LHCN-M2 (cell line): Measurements from ENCODE around the gene ATP2C2. TPM values are rescaled to one million over a fixed set of nuclear protein-coding genes. Genes with fewer than 3 reads are reported as not detected.
"Not testable (repeated sequence)": the region's sequence is repeated elsewhere in the genome, so short reads cannot be mapped to it uniquely, and the experiment has no call there.

Experiments used
- DNase-seq: peaks from one replicate; pipeline ENCODE4 v3.0.0-alpha.2; 2012; ENCODE audit warnings: low read depth
- polyA plus RNA-seq: library from polyadenylated mRNA; unstranded; fragments of >200 nt; gene quantifications from one replicate; pipeline ENCODE4 v1.2.1, GENCODE V29; 2012; ENCODE audit warnings: missing spikeins
- total RNA-seq: library from RNA; depleted of rRNA; stranded (reverse); fragments of >200 nt; gene quantifications from 2 replicates; pipeline ENCODE4 v1.2.3, GENCODE V29; 2014; rRNA removed

ATP2C2 gene, protein sequence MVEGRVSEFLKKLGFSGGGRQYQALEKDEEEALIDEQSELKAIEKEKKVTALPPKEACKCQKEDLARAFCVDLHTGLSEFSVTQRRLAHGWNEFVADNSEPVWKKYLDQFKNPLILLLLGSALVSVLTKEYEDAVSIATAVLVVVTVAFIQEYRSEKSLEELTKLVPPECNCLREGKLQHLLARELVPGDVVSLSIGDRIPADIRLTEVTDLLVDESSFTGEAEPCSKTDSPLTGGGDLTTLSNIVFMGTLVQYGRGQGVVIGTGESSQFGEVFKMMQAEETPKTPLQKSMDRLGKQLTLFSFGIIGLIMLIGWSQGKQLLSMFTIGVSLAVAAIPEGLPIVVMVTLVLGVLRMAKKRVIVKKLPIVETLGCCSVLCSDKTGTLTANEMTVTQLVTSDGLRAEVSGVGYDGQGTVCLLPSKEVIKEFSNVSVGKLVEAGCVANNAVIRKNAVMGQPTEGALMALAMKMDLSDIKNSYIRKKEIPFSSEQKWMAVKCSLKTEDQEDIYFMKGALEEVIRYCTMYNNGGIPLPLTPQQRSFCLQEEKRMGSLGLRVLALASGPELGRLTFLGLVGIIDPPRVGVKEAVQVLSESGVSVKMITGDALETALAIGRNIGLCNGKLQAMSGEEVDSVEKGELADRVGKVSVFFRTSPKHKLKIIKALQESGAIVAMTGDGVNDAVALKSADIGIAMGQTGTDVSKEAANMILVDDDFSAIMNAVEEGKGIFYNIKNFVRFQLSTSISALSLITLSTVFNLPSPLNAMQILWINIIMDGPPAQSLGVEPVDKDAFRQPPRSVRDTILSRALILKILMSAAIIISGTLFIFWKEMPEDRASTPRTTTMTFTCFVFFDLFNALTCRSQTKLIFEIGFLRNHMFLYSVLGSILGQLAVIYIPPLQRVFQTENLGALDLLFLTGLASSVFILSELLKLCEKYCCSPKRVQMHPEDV
- total RNA-seq: not detected in 2 replicates
- polyA plus RNA-seq: 0.38 TPM

DNA sequence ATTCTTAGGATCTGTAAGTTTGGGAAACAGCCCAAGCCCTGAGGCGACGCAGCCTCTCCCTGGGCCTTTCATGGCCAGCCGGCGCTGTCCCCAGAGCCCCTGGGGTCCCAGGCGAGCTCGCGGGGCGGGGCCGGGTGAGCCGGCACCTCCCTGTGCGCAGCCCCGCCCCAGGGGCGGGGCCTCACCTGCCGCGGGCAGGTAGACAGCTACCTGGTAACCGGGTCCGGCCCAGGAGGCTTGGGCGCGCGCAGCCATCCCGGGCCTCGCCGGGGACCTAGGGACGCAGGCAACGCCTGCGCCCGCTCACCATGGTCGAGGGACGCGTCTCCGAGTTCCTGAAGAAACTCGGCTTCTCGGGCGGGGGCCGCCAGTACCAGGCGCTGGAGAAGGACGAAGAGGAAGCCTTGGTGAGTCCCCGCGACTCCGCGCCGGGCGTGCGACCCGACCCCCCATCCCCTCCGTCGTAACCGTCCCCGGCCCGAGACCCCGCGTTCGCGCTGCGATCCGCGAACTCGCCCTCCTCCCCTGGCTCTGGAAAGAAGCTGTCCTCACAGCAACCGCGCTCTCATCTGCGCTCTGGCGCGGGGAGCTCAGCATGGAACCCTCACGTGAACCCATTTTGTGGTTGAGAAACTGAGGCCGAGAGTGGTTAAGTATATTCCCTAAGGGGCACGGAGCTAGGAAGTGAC lies at the start of gene ATP2C2:
Gene ATP2C2, plus strand, starts transcription at position 231 of the 689 bp plus-strand sequence. Its CDS starts 78 bp downstream, at position 309.
- DNase-seq: no peak

GRCh38 chr16:84319146-84319760 lies 49.1 kb upstream of the ATP2C2 start:
- DNase-seq: no peak

DNA sequence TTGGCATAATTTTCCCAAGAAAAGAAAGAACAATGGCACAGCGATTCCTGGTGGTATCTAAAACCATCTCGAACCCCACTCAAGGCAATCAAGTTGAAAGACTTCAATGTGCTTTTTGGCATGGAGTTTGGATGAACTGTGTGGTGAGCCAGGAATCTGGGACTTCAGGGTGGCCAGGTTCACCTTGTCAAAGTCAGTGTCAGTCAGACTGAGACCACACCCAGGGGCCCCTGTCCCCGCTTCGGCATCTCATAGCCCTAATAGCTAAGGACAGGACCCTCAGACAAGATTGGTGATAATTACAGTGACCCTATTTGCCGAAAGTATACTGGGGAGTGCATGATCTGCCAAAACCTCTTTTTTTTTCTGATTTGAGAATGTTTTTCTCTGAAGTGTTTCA lies 47.8 kb upstream of the ATP2C2 start:
- no peak for DNase-seq

DNA sequence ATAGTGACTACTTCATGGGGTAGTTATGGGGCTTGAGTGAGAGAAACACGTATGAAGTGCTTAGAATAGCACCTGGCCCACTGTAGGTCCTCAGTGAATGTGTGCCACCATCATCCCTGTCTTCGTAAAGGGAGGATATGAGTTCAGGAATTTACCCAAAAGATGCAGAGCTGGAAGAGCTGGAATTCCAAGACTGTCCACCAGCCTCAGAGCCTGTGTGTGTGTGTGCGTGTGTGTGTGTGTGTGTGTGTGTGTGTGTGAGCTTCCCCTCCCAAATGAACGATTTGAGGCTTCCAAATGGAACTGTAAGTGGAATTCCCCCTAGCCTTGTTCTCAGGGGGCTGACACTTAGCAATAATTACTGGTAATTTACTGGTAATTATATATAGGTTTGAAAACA lies 46.4 kb upstream of the ATP2C2 start:
- DNase-seq: no peak

DNA sequence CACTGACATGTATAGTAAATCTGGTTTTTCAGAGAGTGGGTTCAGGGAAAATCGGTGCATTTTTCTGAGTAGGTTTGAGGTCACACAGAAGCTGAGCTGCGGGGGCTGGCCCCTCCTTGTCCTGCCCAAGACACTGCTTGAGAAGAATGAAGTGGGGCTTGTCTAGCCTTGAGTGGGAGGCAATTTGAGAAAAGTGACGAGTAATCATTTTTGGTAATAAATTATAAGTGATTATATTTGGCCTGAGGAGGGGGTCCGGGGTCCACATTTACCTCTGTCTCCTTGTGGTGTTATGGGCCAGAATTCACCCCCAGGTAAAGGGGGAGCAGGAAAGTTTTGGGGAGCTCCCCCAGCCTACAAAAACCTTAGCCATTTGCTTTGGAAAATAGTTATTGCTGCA lies 45.6 kb upstream of the ATP2C2 start:
- DNase-seq: no peak

- DNase-seq: no peak
Observed at GRCh38 chr16:84323606-84324005, 44.7 kb upstream of the ATP2C2 start.

- DNase-seq: no peak
Observed at GRCh38 chr16:84324434-84325262, 43.7 kb upstream of the ATP2C2 start.

DNA sequence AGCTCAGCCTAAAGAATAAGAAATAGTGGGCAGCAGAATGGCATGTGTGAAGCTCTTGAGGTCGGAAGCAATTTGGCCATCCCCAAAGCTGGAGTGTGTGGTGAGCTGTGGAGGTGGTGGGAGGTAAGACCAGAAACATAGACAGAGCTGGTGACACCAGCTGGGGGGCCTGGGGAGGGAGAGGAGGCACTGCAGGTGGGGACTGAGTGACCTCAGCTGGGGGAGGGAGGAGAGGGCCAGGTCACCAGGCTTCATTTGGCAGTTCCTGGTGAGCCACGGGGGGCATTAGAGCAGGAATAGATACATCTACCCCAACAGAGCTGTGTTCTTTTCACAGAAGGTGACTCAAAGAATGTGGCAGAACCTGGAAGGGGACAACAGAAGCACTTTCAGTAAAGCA lies 41.8 kb upstream of the ATP2C2 start:
- no peak for DNase-seq

- no peak for DNase-seq
Observed at GRCh38 chr16:84327926-84328505, 40.3 kb upstream of the ATP2C2 start.

DNA sequence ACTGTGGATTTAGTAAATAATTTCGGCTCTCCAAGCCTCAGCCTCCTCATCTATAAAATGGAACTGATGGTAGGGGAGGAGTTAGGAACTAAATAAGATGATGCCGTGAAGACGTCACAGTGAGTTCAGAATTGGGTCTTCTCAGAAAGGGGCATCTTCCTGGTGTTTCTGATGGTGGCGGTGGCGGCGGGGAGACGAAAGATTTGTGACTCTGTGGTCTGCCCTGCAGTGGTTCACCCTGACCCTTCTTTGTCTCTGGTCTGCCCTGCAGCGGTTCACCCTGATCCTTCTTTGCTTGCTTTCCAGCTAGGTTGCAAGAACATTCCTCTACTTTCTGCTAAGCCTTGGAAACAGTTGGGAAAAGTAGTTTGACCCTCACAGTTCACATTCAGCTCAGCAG lies 39.3 kb upstream of the ATP2C2 start:
- no peak for DNase-seq

DNA sequence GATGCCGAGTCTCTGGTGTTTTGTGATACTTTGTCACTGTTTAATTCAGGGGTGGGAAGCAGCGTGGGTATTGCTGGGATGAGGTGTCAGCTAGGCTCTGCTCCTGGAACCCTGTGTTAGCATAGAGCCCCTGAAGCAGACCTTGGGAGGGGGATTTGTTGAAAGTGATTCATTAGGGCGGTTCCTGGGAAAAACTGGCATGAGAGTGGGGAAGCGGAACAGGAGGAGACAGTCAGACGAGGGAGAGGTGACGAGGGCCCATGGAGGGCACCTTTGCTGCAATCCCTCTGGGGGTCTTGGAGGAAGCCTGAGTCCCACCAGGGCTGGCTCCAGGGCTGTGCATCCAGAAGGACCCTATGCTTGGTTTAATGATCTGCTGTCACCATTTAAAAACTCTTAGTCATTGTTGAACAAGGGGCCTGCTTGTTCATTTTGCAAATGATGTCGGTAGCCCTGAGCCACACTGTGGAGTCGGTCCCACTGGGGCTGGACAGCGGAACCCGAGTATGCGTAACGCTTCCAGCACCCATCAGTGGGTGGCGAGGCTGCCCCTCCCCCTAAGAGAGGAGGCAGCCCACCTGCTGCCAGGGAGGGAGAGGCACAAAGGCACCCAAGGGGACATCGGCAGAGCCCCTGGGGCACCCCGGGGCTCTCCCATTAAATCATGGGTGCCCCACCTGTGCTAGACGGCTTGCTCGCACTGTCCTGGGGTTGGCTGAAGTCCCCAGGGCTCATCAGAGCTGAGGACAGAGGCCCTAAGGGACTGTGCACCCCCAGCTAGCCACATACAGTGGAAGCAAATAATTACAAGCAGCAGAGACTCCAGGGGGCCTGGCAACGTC lies 38.3 kb upstream of the ATP2C2 start:
- no peak for DNase-seq

GRCh38 chr16:84330685-84331050 lies 37.7 kb upstream of the ATP2C2 start:
- no peak for DNase-seq

DNA sequence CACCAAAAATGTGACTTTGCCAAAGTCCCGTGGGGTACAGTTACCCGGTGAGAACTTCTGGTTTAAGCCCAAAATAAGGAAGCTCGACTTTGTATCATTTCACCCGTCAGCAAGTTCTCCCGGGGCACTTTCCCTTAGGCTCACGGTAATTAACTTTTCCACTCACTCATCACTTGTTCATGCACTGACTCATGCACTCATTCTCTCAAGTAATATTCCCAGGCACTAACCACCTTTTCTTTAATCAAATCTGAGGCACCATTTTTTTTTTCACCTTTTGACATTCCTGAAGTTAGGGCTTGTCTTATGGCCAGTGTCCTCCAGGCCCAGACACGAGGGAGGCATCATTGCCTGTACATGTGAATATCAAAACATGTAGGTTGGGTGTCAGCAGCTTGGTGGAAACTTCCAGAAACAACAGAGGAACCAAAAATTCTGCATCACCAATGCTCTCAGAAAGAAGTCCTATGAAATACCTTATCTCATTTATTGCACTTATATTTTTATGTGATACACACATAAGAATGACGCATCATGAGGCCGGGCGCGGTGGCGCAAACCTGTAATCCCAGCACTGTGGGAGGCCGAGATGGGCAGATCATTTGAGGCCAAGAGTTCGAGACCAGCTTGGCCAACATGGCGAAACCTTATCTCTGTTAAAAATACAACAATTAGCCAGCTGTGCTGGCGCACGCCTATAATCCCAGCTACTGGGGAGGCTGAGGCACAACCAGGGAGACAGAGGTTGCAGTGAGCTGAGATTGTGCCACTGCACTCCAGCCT lies 36.1 kb upstream of the ATP2C2 start:
- no peak for DNase-seq

GRCh38 chr16:84332975-84333684 lies 35.2 kb upstream of the ATP2C2 start:
- DNase-seq: no peak

DNA sequence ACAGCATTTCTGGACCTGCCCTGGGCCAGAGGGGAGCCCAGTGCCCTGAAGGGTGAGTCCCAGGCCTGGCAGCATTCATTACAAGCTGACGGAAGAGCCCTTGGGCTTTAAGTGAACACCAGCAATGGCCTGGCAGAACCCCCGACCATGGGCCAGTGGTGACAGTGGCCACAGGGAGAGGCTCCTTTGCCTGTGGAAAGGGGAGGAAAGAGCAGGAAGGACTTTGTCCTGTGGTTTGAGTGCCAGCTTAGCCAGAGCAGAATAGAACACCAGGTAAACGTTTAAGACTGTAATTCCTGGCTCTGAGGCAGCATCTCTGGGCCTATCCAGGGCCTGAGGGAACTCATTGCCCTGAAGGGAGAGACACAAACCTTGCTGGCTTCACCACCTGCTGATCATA lies 34.3 kb upstream of the ATP2C2 start:
- DNase-seq: no peak

DNA sequence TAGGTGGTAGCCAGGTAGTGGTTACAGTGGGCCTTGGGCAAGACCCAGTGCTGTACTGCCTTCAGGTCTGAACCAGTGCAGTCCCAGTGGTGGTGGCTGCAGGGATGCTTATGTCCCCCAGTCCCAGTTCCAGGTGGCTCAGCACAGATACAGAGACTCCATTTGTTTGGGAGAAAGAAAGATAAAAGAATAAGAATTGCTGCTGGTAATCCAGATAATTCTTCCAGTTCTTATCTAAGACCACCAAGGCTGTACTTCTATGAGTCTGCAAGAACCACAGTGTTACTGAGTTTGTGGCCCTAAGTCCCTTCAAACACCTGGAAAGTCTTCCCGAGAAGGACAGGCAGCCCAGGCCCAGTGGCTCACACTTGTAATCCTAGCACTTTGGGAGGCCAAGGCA lies 33.9 kb upstream of the ATP2C2 start:
- no peak for DNase-seq

- not testable (repeated sequence) for DNase-seq
Observed at GRCh38 chr16:84337236-84337635, 31.1 kb upstream of the ATP2C2 start.

GRCh38 chr16:84339311-84339710 lies 29.0 kb upstream of the ATP2C2 start:
- no peak for DNase-seq
